Measurements from ENCODE around the gene TECPR2. TPM values are rescaled to one million over a fixed set of nuclear protein-coding genes. Genes with fewer than 3 reads are reported as not detected.

The TECPR2 gene
- total and polyA plus RNA-seq, 2 of the 13 experiments (the other 11 are each of a cell fraction or from before 2014, with no cell fraction given), result 3.5 to 5.7 TPM

- TF ChIP-seq HNF1A (IDR thresholded peaks at IDR 0.05; ENCODE audit: low read depth) (no peak), HNF1A (CRISPR knock-in tag; IDR thresholded peaks at IDR 0.05; ENCODE audit: borderline replicate concordance) (no peak), ZBTB34 (CRISPR knock-in tag; IDR thresholded peaks at IDR 0.05) (no peak), LCORL (IDR thresholded peaks at IDR 0.05) (no peak), LCORL (CRISPR knock-in tag; IDR thresholded peaks at IDR 0.05) (peak; percentile 19; the same call in 1 of the 2 replicates), HMG20B (CRISPR knock-in tag; conservative IDR thresholded peaks at IDR 0.05) (no peak), ZGPAT (CRISPR knock-in tag; IDR thresholded peaks at IDR 0.05) (peak; percentile 65; the same call in 1 of the 2 replicates), PREB (CRISPR knock-in tag; IDR thresholded peaks at IDR 0.05) (no peak), NR2F1 (CRISPR knock-in tag; IDR thresholded peaks at IDR 0.05) (0 out of 4 replicates have a peak, but pooled peaks of 1 of the 2 experiments have one; percentile 11), ZNF331 (CRISPR knock-in tag; IDR thresholded peaks at IDR 0.05) (no peak; the same call in 1 of the 2 replicates), ZNF546 (CRISPR knock-in tag; conservative IDR thresholded peaks at IDR 0.05) (peak; percentile 86; the same call in 1 of the 2 replicates), RORA (CRISPR knock-in tag; IDR thresholded peaks at IDR 0.05) (no peak)
- TF ChIP-seq, protein P1, sequence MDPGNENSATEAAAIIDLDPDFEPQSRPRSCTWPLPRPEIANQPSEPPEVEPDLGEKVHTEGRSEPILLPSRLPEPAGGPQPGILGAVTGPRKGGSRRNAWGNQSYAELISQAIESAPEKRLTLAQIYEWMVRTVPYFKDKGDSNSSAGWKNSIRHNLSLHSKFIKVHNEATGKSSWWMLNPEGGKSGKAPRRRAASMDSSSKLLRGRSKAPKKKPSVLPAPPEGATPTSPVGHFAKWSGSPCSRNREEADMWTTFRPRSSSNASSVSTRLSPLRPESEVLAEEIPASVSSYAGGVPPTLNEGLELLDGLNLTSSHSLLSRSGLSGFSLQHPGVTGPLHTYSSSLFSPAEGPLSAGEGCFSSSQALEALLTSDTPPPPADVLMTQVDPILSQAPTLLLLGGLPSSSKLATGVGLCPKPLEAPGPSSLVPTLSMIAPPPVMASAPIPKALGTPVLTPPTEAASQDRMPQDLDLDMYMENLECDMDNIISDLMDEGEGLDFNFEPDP (CRISPR knock-in tag; conservative IDR thresholded peaks at IDR 0.05), result no peak
- TF ChIP-seq, protein P2, sequence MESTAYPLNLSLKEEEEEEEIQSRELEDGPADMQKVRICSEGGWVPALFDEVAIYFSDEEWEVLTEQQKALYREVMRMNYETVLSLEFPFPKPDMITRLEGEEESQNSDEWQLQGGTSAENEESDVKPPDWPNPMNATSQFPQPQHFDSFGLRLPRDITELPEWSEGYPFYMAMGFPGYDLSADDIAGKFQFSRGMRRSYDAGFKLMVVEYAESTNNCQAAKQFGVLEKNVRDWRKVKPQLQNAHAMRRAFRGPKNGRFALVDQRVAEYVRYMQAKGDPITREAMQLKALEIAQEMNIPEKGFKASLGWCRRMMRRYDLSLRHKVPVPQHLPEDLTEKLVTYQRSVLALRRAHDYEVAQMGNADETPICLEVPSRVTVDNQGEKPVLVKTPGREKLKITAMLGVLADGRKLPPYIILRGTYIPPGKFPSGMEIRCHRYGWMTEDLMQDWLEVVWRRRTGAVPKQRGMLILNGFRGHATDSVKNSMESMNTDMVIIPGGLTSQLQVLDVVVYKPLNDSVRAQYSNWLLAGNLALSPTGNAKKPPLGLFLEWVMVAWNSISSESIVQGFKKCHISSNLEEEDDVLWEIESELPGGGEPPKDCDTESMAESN (CRISPR knock-in tag; conservative IDR thresholded peaks at IDR 0.05), result no peak
- TF ChIP-seq, protein P3, sequence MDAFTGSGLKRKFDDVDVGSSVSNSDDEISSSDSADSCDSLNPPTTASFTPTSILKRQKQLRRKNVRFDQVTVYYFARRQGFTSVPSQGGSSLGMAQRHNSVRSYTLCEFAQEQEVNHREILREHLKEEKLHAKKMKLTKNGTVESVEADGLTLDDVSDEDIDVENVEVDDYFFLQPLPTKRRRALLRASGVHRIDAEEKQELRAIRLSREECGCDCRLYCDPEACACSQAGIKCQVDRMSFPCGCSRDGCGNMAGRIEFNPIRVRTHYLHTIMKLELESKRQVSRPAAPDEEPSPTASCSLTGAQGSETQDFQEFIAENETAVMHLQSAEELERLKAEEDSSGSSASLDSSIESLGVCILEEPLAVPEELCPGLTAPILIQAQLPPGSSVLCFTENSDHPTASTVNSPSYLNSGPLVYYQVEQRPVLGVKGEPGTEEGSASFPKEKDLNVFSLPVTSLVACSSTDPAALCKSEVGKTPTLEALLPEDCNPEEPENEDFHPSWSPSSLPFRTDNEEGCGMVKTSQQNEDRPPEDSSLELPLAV (CRISPR knock-in tag; conservative IDR thresholded peaks at IDR 0.05; ENCODE audit: low read depth), result no peak
Measured at GRCh38 chr14:102540315-102541028, 177.7 kb downstream of the TECPR2 start (continued).
